ENCODE data around the gene CLPSL2.

GRCh38 chr6:35795453-35796071 lies 19.2 kb downstream of the CLPSL2 start:
- TF ChIP-seq, protein P1, sequence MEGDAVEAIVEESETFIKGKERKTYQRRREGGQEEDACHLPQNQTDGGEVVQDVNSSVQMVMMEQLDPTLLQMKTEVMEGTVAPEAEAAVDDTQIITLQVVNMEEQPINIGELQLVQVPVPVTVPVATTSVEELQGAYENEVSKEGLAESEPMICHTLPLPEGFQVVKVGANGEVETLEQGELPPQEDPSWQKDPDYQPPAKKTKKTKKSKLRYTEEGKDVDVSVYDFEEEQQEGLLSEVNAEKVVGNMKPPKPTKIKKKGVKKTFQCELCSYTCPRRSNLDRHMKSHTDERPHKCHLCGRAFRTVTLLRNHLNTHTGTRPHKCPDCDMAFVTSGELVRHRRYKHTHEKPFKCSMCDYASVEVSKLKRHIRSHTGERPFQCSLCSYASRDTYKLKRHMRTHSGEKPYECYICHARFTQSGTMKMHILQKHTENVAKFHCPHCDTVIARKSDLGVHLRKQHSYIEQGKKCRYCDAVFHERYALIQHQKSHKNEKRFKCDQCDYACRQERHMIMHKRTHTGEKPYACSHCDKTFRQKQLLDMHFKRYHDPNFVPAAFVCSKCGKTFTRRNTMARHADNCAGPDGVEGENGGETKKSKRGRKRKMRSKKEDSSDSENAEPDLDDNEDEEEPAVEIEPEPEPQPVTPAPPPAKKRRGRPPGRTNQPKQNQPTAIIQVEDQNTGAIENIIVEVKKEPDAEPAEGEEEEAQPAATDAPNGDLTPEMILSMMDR (conservative IDR thresholded peaks at IDR 0.05 in 1 of 2, IDR thresholded peaks at IDR 0.05 in 1 of 2; ENCODE audit: extremely low read depth in 1 of 2, insufficient read depth in 1 of 2, low read depth in 1 of 2, low read length in 2 of 2): no peak
- no peak for TF ChIP-seq EZH2 (IDR thresholded peaks at IDR 0.05; ENCODE audit: borderline replicate concordance, low read length)

Data from mammary epithelial cell (primary cell).